SK-N-SH (cell line): ENCODE data around the gene ZNF594. TPM values are rescaled to one million over a fixed set of nuclear protein-coding genes. Genes with fewer than 3 reads are reported as not detected.
"Not testable (repeated sequence)": the region's sequence is repeated elsewhere in the genome, so short reads cannot be mapped to it uniquely, and the experiment has no call there.

Experiments
- CTCF ChIA-PET: fragments of 300-600, 350-600 bp; formaldehyde crosslinking; extraction: SDS; loops from one replicate; lab custom pipeline; 2021; lab: Yijun Ruan, JAX
- POLR2A ChIA-PET: fragments of 350-600 bp; sonication (Branson Sonifier 250); formaldehyde crosslinking; extraction: SDS; loops from one replicate; lab custom pipeline; 2020; ENCODE audit warnings: antibody characterized with exemption, inconsistent platforms; lab: Yijun Ruan, JAX
- DNase-seq: peaks from one replicate; pipeline ENCODE4 v3.0.0; 2012
- H2AFZ ChIP-seq: fragments of 200-600 bp; sonication (generic); 2 replicates; pipeline ENCODE4 v1.8.1; 2016; ENCODE audit warnings: antibody characterized with exemption, mild to moderate bottlenecking, low read depth
- H3F3A ChIP-seq: fragments of 200-600 bp; sonication (generic); replicated peaks from 2 replicates; pipeline ENCODE3; 2016; ENCODE audit warnings: antibody characterized with exemption, mild to moderate bottlenecking; ENCODE audit not compliant: insufficient read depth
- H3K27ac ChIP-seq, 2 experiments: fragments of 200-500 bp in 1 of 2; fragments of 200-600 bp in 1 of 2; sonication (Bioruptor generic) in 1 of 2; sonication (generic), shearing (Covaris generic) in 1 of 2; 2 replicates each; pipeline versions ENCODE4 v1.5.1 to v1.6.1; 2014 to 2016; ENCODE audit warnings: low read depth in 2 of 2, inconsistent platforms in 1 of 2, low read length in 1 of 2, mild to moderate bottlenecking in 1 of 2, mixed read lengths in 1 of 2
- H3K27me3 ChIP-seq: fragments of 200-600 bp; sonication (generic), shearing (Covaris generic); 2 replicates; pipeline ENCODE4 v1.6.1; 2016; ENCODE audit warnings: mixed run types; ENCODE audit not compliant: insufficient read depth
- H3K36me3 ChIP-seq, 2 experiments: fragments of 200-500 bp in 1 of 2; fragments of 200-600 bp in 1 of 2; sonication (Bioruptor generic) in 1 of 2; sonication (generic) in 1 of 2; replicated peaks in 1 of 2; 2 replicates each; pipeline versions ENCODE3 to v1.5.1; 2014 to 2016; ENCODE audit warnings: low read length in 1 of 2, mild to moderate bottlenecking in 1 of 2; ENCODE audit not compliant: insufficient read depth in 2 of 2, control insufficient read depth in 1 of 2
- H3K4me1 ChIP-seq, 2 experiments: fragments of 200-500 bp in 1 of 2; fragments of 200-600 bp in 1 of 2; sonication (Bioruptor generic) in 1 of 2; sonication (generic), shearing (Covaris generic) in 1 of 2; 2 replicates each; pipeline versions ENCODE4 v1.5.1 to v1.6.1; 2014 to 2016; ENCODE audit warnings: low read depth in 1 of 2, low read length in 1 of 2, mixed run types in 1 of 2; ENCODE audit not compliant: insufficient read depth in 2 of 2, control insufficient read depth in 1 of 2
- H3K4me2 ChIP-seq: fragments of 200-600 bp; sonication (generic), shearing (Covaris generic); 2 replicates; pipeline ENCODE4 v1.6.1; 2017; ENCODE audit warnings: mixed run types
- H3K4me3 ChIP-seq, 2 experiments: fragments of 200-500 bp in 1 of 2; fragments of 200-600 bp in 1 of 2; sonication (Bioruptor generic) in 1 of 2; sonication (generic), shearing (Covaris generic) in 1 of 2; 2 replicates each; pipeline versions ENCODE4 v1.5.1 to v1.8.1; 2014 to 2016; ENCODE audit warnings: low read depth in 2 of 2, inconsistent platforms in 1 of 2, low read length in 1 of 2, mild to moderate bottlenecking in 1 of 2, mixed read lengths in 1 of 2, moderate library complexity in 1 of 2
- H3K79me2 ChIP-seq: fragments of 200-600 bp; sonication (generic); 2 replicates; pipeline ENCODE4 v1.8.1; 2017; ENCODE audit warnings: mild to moderate bottlenecking; ENCODE audit not compliant: insufficient read depth
- H3K9ac ChIP-seq: fragments of 200-600 bp; sonication (generic); 2 replicates; pipeline ENCODE4 v1.6.1; 2017; ENCODE audit warnings: mixed run types
- H3K9me2 ChIP-seq: fragments of 200-600 bp; sonication (generic); 2 replicates; pipeline ENCODE4 v1.6.1; 2017; ENCODE audit warnings: mixed run types
- H3K9me3 ChIP-seq: fragments of 200-600 bp; sonication (generic); 2 replicates; pipeline ENCODE4 v1.6.1; 2017; ENCODE audit warnings: mixed run types, mild to moderate bottlenecking, moderate library complexity
- H4K20me1 ChIP-seq: fragments of 200-600 bp; sonication (generic); 2 replicates; pipeline ENCODE4 v1.6.1; 2017; ENCODE audit warnings: mild to moderate bottlenecking, mixed run types; ENCODE audit not compliant: insufficient read depth
- CHD2 ChIP-seq: fragments of 150-350 bp; IDR thresholded peaks from 2 replicates; pipeline ENCODE4 v1.6.1; 2018; ENCODE audit warnings: low read length; ENCODE audit not compliant: partially characterized antibody
- EZH2phosphoT487 ChIP-seq: fragments of 200-600 bp; sonication (generic); IDR thresholded peaks from 2 replicates; pipeline ENCODE4 v1.6.1; 2017; ENCODE audit warnings: low read depth, mixed run types, mild to moderate bottlenecking, antibody characterized with exemption, moderate library complexity, borderline replicate concordance
- JUND ChIP-seq: IDR thresholded peaks from 2 replicates; pipeline ENCODE4 v1.4.0; 2012
- MEF2A ChIP-seq: IDR thresholded peaks from 2 replicates; pipeline ENCODE4 v1.4.0; 2012; ENCODE audit warnings: low read depth, borderline replicate concordance
- NFIC ChIP-seq: IDR thresholded peaks from 2 replicates; pipeline ENCODE4 v1.4.0; 2012; ENCODE audit warnings: borderline replicate concordance
- NRF1 ChIP-seq: IDR thresholded peaks from 2 replicates; pipeline ENCODE4 v1.6.1; 2012; ENCODE audit warnings: low read depth, mild to moderate bottlenecking, low read length
- SMC3 ChIP-seq: IDR thresholded peaks from 2 replicates; pipeline ENCODE4 v1.6.1; 2012; ENCODE audit warnings: low read depth, low read length, improper control_type of control experiment
- TAF1 ChIP-seq: IDR thresholded peaks from 2 replicates; pipeline ENCODE4 v1.6.1; 2012; ENCODE audit warnings: low read depth, mild to moderate bottlenecking, low read length, moderate library complexity, borderline replicate concordance
- TEAD4 ChIP-seq: IDR thresholded peaks from 2 replicates; pipeline ENCODE4 v1.4.0; 2012; ENCODE audit warnings: mild to moderate bottlenecking, borderline replicate concordance; ENCODE audit not compliant: insufficient read depth
- USF2 ChIP-seq: fragments of 150-350 bp; IDR thresholded peaks from 2 replicates; pipeline ENCODE4 v1.6.1; 2017; ENCODE audit warnings: antibody characterized with exemption, low read length, low read depth, borderline replicate concordance
- YY1 ChIP-seq: IDR thresholded peaks from 2 replicates; pipeline ENCODE4 v1.4.0; 2012; ENCODE audit warnings: low read depth, mild to moderate bottlenecking
- whole genome bisulfite sequencing: methylation state at CpG from one replicate; pipeline ENCODE4 v1.1.6; 2017; ENCODE audit warnings: low lambda C conversion rate; 5-methylcytosine and 5-hydroxymethylcytosine counted together
- polyA plus RNA-seq, 3 experiments: library from polyadenylated mRNA; depleted of rRNA; stranded (reverse); fragments of >200 nt; gene quantifications; 2 replicates each; pipeline ENCODE4 v1.2.3, GENCODE V29; 2012
- TF ChIP-seq, protein P1 (sequence below): IDR thresholded peaks from 2 replicates; pipeline ENCODE4 v1.4.0; 2012; ENCODE audit warnings: low read depth, borderline replicate concordance

Gene ZNF594
- polyA plus RNA-seq, 1 of the 3 experiments (the other 2 are of a cell fraction): 2.8 TPM

GRCh38 chr17:5225668-5226457, 34.2 kb upstream of the ZNF594 start (continued):
- TF ChIP-seq, protein P1, sequence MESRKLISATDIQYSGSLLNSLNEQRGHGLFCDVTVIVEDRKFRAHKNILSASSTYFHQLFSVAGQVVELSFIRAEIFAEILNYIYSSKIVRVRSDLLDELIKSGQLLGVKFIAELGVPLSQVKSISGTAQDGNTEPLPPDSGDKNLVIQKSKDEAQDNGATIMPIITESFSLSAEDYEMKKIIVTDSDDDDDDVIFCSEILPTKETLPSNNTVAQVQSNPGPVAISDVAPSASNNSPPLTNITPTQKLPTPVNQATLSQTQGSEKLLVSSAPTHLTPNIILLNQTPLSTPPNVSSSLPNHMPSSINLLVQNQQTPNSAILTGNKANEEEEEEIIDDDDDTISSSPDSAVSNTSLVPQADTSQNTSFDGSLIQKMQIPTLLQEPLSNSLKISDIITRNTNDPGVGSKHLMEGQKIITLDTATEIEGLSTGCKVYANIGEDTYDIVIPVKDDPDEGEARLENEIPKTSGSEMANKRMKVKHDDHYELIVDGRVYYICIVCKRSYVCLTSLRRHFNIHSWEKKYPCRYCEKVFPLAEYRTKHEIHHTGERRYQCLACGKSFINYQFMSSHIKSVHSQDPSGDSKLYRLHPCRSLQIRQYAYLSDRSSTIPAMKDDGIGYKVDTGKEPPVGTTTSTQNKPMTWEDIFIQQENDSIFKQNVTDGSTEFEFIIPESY: no peak
- no peak for TF ChIP-seq CHD2
- TF ChIP-seq JUND: no peak
- TF ChIP-seq NFIC: no peak
- TF ChIP-seq TAF1: no peak
- no peak for TF ChIP-seq YY1
- no peak for TF ChIP-seq NRF1
- no peak for TF ChIP-seq SMC3

GRCh38 chr17:5221912-5222311, 30.2 kb upstream of the ZNF594 start:
- H3K9me2 ChIP-seq, DNase-seq, H3K9ac ChIP-seq, CTCF ChIA-PET, H3K27me3 ChIP-seq, H3K4me2 ChIP-seq, POLR2A ChIA-PET, H3K79me2 ChIP-seq, H3K36me3 ChIP-seq, H3K9me3 ChIP-seq, H4K20me1 ChIP-seq, H3F3A ChIP-seq, H3K27ac ChIP-seq, H3K4me1 ChIP-seq, H2AFZ ChIP-seq, H3K4me3 ChIP-seq: not testable (repeated sequence)
- 92% methylated on average over 12 of the region's 12 CpGs for WGBS

GRCh38 chr17:5220074-5220473, 28.4 kb upstream of the ZNF594 start:
- H3K9me3 ChIP-seq: no peaks in the 10 kb centered on the region
- no peaks in the 10 kb centered on the region for H3K79me2 ChIP-seq
- H3K36me3 ChIP-seq: no peaks in the 10 kb centered on the region
- no peak overlapping the region for H3K9ac ChIP-seq
- H3K4me3 ChIP-seq: no peak overlapping the region
- H3F3A ChIP-seq: no peaks in the 10 kb centered on the region
- 71% methylated on average over 5 of the region's 5 CpGs for WGBS
- DNase-seq: no peak
- POLR2A ChIA-PET: no interaction called here
- no peak overlapping the region for H3K27ac ChIP-seq
- no peak overlapping the region for H3K4me2 ChIP-seq
- H2AFZ ChIP-seq: no peak overlapping the region
- no peaks in the 10 kb centered on the region for H3K27me3 ChIP-seq
- H3K9me2 ChIP-seq: no peaks in the 10 kb centered on the region
- TF ChIP-seq MEF2A (no peak), EZH2phosphoT487 (no peak), TEAD4 (no peak), USF2 (no peak)
- TF ChIP-seq, protein P1: no peak
- TF ChIP-seq, all 33 proteins: peak for 0
- Histone ChIP-seq H4K20me1 (no peaks in the 10 kb centered on the region), H3K4me1 (no peaks in the 10 kb centered on the region)
- CTCF ChIA-PET: no interaction called here
